Endothelial cell (in vitro differentiated cells): ENCODE data around the gene GPR63. TPM values are rescaled to one million over a fixed set of nuclear protein-coding genes. Genes with fewer than 3 reads are reported as not detected.

ENCODE experiments used
- DNase-seq: peaks from one replicate; pipeline ENCODE4 v3.0.0; 2021; ENCODE audit warnings: low spot score
- H3K27ac Mint-ChIP-seq: one replicate; pipeline ENCODE4 v1.8.0; 2021; ENCODE audit warnings: mixed read lengths, inconsistent platforms; ENCODE audit not compliant: unreplicated experiment
- H3K27me3 Mint-ChIP-seq: one replicate; pipeline ENCODE4 v1.8.0; 2021; ENCODE audit warnings: mild to moderate bottlenecking, moderate library complexity, mixed read lengths, inconsistent platforms; ENCODE audit not compliant: unreplicated experiment
- H3K36me3 Mint-ChIP-seq: one replicate; pipeline ENCODE4 v1.8.0; 2021; ENCODE audit warnings: mild to moderate bottlenecking, low read depth, mixed read lengths, inconsistent platforms; ENCODE audit not compliant: unreplicated experiment
- H3K4me1 Mint-ChIP-seq: one replicate; pipeline ENCODE4 v1.8.0; 2021; ENCODE audit warnings: mild to moderate bottlenecking, mixed read lengths, inconsistent platforms; ENCODE audit not compliant: unreplicated experiment
- H3K4me3 Mint-ChIP-seq: one replicate; pipeline ENCODE4 v1.8.0; 2021; ENCODE audit warnings: mild to moderate bottlenecking, mixed read lengths, inconsistent platforms; ENCODE audit not compliant: unreplicated experiment
- H3K9me3 Mint-ChIP-seq: one replicate; pipeline ENCODE4 v1.8.0; 2021; ENCODE audit warnings: mixed read lengths, inconsistent platforms; ENCODE audit not compliant: unreplicated experiment
- CTCF ChIP-seq: fragments of 200-600 bp; sonication (generic); IDR thresholded peaks from one replicate; pipeline ENCODE4 v1.5.0; 2021; ENCODE audit warnings: antibody characterized with exemption; ENCODE audit not compliant: unreplicated experiment
- total RNA-seq: library from RNA; stranded (reverse); fragmentation: NEBNext Ultra II Directional; extraction: Animal tissue kit (Norgen Biotek cat#: 25700); gene quantifications from one replicate; pipeline ENCODE4 v1.2.1, GENCODE V29; 2021; ENCODE audit not compliant: unreplicated experiment

Gene GPR63
- total RNA-seq, 1 donor from 2014 or later = 1.5 TPM

DNA sequence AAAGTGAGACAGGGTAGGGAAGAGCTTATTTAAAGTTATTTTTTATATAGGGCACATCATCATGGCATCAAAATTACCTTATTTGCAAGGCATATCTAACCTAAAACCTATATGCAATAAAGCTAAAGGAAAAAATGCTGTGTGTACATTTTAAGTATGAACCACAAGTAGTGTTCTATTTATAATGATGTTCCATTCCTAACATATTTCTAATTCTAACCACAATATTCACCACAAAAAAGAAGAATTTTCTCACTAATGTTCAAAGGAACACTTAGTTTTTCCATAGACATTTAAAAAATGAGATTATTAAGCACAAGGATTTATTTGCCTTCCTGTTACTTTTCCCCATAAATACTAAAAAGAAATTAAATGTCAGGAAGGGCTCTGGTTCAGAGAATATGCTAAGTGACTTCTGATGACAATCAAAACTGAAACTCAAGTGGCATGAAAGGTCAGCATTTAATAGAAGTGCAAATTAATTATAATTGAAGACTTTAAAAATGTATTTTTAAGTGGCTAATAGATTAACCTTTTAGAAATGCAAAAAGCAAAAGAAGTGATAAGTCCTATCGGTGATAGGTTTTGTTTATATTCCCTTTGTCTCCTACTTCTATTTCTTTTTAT, 25.1 kb downstream of the GPR63 start:
- H3K4me1 Mint-ChIP-seq = peaks cover 11% of the 10 kb centered on the region
- no peak for DNase-seq
- H3K27me3 Mint-ChIP-seq = no peaks in the 10 kb centered on the region
- H3K36me3 Mint-ChIP-seq = no peaks in the 10 kb centered on the region
- H3K27ac Mint-ChIP-seq = no peak overlapping the region
- no peak overlapping the region for H3K4me3 Mint-ChIP-seq
- TF ChIP-seq CTCF = no peak
- no peaks in the 10 kb centered on the region for H3K9me3 Mint-ChIP-seq

DNA sequence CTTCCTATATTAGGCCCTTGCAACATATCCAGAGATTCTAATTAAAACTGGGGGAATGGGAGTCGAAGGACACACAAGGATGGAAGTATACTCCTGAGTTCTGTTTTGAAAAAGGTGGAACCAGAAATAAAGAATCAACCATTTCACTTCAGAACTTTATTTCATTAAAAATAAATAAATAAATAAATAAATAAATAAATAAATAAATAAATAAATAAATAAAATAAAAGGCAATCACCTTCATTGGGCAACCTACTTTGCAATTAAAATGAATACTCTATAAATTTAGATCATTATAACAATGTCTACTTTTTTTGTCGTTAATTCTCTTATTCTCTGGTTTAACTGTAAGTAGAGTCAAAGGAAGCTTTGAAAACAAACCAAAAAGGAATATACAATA, 25.6 kb downstream of the GPR63 start:
- no peak overlapping the region for H3K27ac Mint-ChIP-seq

GRCh38 chr6:96811136-96811535, 26.1 kb downstream of the GPR63 start:
- H3K36me3 Mint-ChIP-seq = no peaks in the 10 kb centered on the region
- H3K9me3 Mint-ChIP-seq = no peaks in the 10 kb centered on the region
- H3K27ac Mint-ChIP-seq = no peak overlapping the region
- no peaks in the 10 kb centered on the region for H3K27me3 Mint-ChIP-seq
- TF ChIP-seq CTCF = no peak
- H3K4me1 Mint-ChIP-seq = peaks cover 8% of the 10 kb centered on the region
- DNase-seq = no peak
- no peak overlapping the region for H3K4me3 Mint-ChIP-seq

More for the DNA sequence above, 25.6 kb downstream of the GPR63 start:
- H3K4me1 Mint-ChIP-seq = peaks cover 11% of the 10 kb centered on the region
- no peaks in the 10 kb centered on the region for H3K27me3 Mint-ChIP-seq
- no peaks in the 10 kb centered on the region for H3K36me3 Mint-ChIP-seq
- DNase-seq = no peak
- H3K4me3 Mint-ChIP-seq = no peak overlapping the region
- no peaks in the 10 kb centered on the region for H3K9me3 Mint-ChIP-seq
- no peak for TF ChIP-seq CTCF

- Mint-ChIP-seq H3K36me3 (no peaks in the 10 kb centered on the region), H3K9me3 (no peaks in the 10 kb centered on the region), H3K4me3 (no peak overlapping the region), H3K27ac (no peak overlapping the region), H3K27me3 (no peaks in the 10 kb centered on the region), H3K4me1 (peaks cover 8% of the 10 kb centered on the region)
- no peak for TF ChIP-seq CTCF
- no peak for DNase-seq
Observed at GRCh38 chr6:96809119-96809518, 28.2 kb downstream of the GPR63 start.

DNA sequence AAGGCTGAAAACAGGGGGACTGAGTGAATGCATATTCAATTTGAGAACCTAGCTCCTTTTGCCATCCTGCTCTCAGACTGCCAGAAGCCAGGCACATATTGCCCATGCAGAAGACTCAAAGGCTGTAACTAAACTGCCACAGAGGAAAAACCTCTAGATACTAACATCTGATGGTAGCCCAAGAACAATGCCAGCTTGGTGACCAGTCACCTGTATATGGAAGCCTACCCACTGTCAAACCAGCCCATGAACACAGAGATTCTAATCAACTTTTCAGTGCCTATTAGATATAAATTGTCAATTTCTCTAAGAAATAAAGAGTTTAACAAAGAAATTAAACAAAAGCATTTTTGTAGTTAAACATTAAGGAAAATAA, 34.2 kb downstream of the GPR63 start:
- no peaks in the 10 kb centered on the region for H3K9me3 Mint-ChIP-seq
- no peaks in the 10 kb centered on the region for H3K4me1 Mint-ChIP-seq
- no peak overlapping the region for H3K27ac Mint-ChIP-seq
- TF ChIP-seq CTCF = no peak
- H3K36me3 Mint-ChIP-seq = no peaks in the 10 kb centered on the region
- no peaks in the 10 kb centered on the region for H3K27me3 Mint-ChIP-seq
- no peak for DNase-seq
- H3K4me3 Mint-ChIP-seq = no peak overlapping the region
